Testis (tissue), 3 donors: Measurements from ENCODE around the gene NUF2. TPM values are rescaled to one million over a fixed set of nuclear protein-coding genes. Genes with fewer than 3 reads are reported as not detected.

Source experiments
- DNase-seq: peaks from one replicate; pipeline ENCODE4 v3.0.0-alpha.2; 2019
- H3K27ac ChIP-seq, 2 donors: fragments of 200-600 bp; sonication (generic); one replicate each; pipeline ENCODE4 v1.5.1; 2019
- H3K27me3 ChIP-seq: fragments of 200-600 bp; sonication (generic); one replicate; pipeline ENCODE4 v1.5.1; 2019
- H3K36me3 ChIP-seq: fragments of 200-600 bp; sonication (generic); one replicate; pipeline ENCODE4 v1.5.1; 2017; ENCODE audit warnings: low read depth; ENCODE audit errors: missing control alignments
- H3K4me1 ChIP-seq: fragments of 200-600 bp; sonication (generic); one replicate; pipeline ENCODE4 v1.5.1; 2019
- H3K4me3 ChIP-seq, 2 donors: fragments of 200-600 bp; sonication (generic); one replicate each; pipeline ENCODE4 v1.5.1; 2017 to 2019
- H3K9me3 ChIP-seq: fragments of 200-600 bp; sonication (generic); one replicate; pipeline ENCODE4 v1.5.1; 2017
- CTCF ChIP-seq, 3 experiments: fragments of 450-650 bp in 2 of 3; fragments of 200-600 bp in 1 of 3; sonication (generic) in 1 of 3; IDR thresholded peaks; one replicate each; pipeline ENCODE4 v1.5.1; 2016 to 2019; ENCODE audit warnings: antibody characterized with exemption in 3 of 3, mild to moderate bottlenecking in 2 of 3, moderate library complexity in 1 of 3
- POLR2A ChIP-seq: fragments of 450-650 bp; IDR thresholded peaks from one replicate; pipeline ENCODE4 v1.6.1; 2017; ENCODE audit warnings: antibody characterized with exemption, mild to moderate bottlenecking, moderate library complexity
- WGBS, 2 donors: methylation state at CpG; one replicate each; pipeline ENCODE4 v1.1.5; 2018; 5-methylcytosine and 5-hydroxymethylcytosine counted together
- intact Hi-C: fragments of 100-400 bp; cut with DNase I; formaldehyde crosslinking; loops from one replicate; pipeline ENCODE4 v1.15.1; 2023; ENCODE audit warnings: low total_unique reads
- polyA plus RNA-seq: library from polyadenylated mRNA; stranded (reverse); fragments of 350-450 nt; fragmentation: Illumina TruSeq; extraction: RNeasy Lipid Tissue Mini Kit (QIAGEN cat#74804); gene quantifications from one replicate; pipeline ENCODE4 v1.2.3, GENCODE V29; 2014; ENCODE audit warnings: low read depth, low replicate concordance; ENCODE audit not compliant: insufficient read depth
- total RNA-seq, 2 donors: library from RNA; depleted of rRNA; stranded (reverse); fragments of >200 nt; gene quantifications; one replicate each; pipeline ENCODE4 v1.2.3, GENCODE V29; 2016

NUF2 gene
- total and polyA plus RNA-seq, 3 donors from 2014 or later, result 21.3 to 32.3 (median 24.8) TPM

DNA sequence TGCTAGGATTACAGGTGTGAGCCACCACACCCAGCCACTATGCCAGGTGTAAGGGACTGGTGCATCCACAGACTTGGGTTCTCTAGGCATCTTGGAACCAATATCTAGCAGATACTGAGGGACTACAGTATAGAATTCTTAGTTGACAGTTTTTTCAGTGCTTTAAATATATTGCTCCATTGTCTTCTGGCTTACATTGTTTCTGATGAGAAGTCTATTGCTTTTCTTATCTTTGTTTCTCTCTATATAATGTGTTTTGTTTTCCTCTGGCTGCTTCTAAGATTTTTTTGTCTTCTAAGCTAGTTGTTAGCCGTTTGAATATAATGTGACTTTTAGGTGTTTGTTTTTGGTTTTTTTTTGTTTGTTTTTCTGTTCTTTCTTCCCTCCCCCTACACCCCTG lies 13.5 kb downstream of the NUF2 start:
- TF ChIP-seq CTCF (IDR thresholded peaks at IDR 0.05) (no peak), POLR2A (no peak)
- Histone ChIP-seq H3K4me3 (no peak overlapping the region), H3K36me3 (no peaks in the 10 kb centered on the region), H3K27ac (no peak overlapping the region), H3K4me1 (no peaks in the 10 kb centered on the region), H3K27me3 (no peaks in the 10 kb centered on the region), H3K9me3 (no peaks in the 10 kb centered on the region)
- WGBS, 2 donors, result 92 to 95% methylated on average over 1 of the region's 1 CpG
- intact Hi-C loops, result no loop called here
- DNase-seq, result no peak

- no peak for DNase-seq
Observed at GRCh38 chr1:163337631-163338030, 15.9 kb downstream of the NUF2 start.

DNA sequence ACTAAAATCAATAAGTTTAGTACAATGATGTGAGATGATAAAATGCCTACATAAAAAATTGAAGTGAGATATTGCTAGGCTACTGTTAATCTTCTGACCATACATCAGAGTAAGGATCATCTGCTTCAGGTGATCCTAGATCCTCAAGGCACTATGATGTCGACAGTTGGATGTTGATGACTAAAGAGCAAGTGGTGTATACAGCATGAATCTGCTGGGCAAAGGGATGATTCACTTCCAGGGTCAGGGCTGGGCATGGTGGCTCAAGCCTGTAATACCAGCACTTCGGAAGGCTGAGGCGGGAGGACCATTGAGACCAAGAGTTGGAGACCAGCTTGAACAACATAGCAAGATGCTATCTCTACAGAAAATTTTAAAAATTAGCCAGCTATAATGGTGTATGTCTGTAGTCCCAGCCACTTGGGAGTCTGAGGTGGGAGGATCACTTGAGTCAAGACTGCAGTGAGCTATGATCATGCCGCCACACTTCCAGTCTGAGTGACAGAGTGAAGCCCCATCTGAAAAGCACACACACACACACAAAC lies 24.6 kb downstream of the NUF2 start:
- no peak for TF ChIP-seq CTCF (IDR thresholded peaks at IDR 0.05)
- TF ChIP-seq POLR2A, result no peak
- Histone ChIP-seq H3K27me3 (no peaks in the 10 kb centered on the region), H3K9me3 (no peaks in the 10 kb centered on the region), H3K27ac (no peak overlapping the region), H3K4me3 (no peak overlapping the region), H3K4me1 (no peaks in the 10 kb centered on the region), H3K36me3 (no peaks in the 10 kb centered on the region)
- WGBS, 2 donors, result 79 to 97% methylated on average over 4 of the region's 4 CpGs
- intact Hi-C loops, result no loop called here
- no peak for DNase-seq

More at GRCh38 chr1:163337631-163338030, 15.9 kb downstream of the NUF2 start:
- no peaks in the 10 kb centered on the region for H3K4me1 ChIP-seq
- TF ChIP-seq POLR2A (no peak), CTCF (IDR thresholded peaks at IDR 0.05) (no peak)
- no peaks in the 10 kb centered on the region for H3K27me3 ChIP-seq
- 95 to 100% methylated on average over 1 of the region's 1 CpG for WGBS, 2 donors
- no peak overlapping the region for H3K4me3 ChIP-seq
- no peaks in the 10 kb centered on the region for H3K36me3 ChIP-seq
- H3K9me3 ChIP-seq, result no peaks in the 10 kb centered on the region
- intact Hi-C loops, result no loop called here
- no peak overlapping the region for H3K27ac ChIP-seq

- intact Hi-C loops, result no loop called here
- H3K27ac ChIP-seq, result no peak overlapping the region
- H3K4me3 ChIP-seq, result no peak overlapping the region
- 93 to 97% methylated on average over 2 of the region's 2 CpGs for WGBS, 2 donors
- H3K36me3 ChIP-seq, result no peaks in the 10 kb centered on the region
- TF ChIP-seq CTCF (IDR thresholded peaks at IDR 0.05) (no peak), POLR2A (no peak)
- no peaks in the 10 kb centered on the region for H3K9me3 ChIP-seq
- no peaks in the 10 kb centered on the region for H3K4me1 ChIP-seq
- DNase-seq, result no peak
- no peaks in the 10 kb centered on the region for H3K27me3 ChIP-seq
Observed at GRCh38 chr1:163347106-163347505, 25.4 kb downstream of the NUF2 start.

DNA sequence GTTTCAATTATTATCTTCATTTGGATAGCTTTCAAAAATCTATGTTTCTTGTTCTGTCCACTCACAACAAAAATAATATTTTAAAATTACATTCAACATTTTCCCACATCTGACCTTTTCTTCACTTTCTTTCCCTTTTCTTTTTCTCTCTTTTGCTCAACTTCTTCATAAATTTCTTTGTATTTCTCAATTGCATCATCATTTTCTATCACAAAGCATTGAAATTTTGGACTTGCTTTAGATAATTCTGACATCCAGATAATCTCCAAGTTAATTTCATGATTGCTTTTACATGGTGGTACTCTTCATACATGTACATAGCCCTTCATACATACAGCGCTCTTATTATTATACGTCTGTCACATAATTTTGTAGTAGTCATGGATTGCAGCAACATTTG lies 30.2 kb downstream of the NUF2 start:
- no peaks in the 10 kb centered on the region for H3K27me3 ChIP-seq
- H3K27ac ChIP-seq, result no peak overlapping the region
- WGBS, 2 donors, result 92 to 96% methylated on average over 2 of the region's 2 CpGs
- no peak overlapping the region for H3K4me3 ChIP-seq
- H3K4me1 ChIP-seq, result no peaks in the 10 kb centered on the region
- no peak for TF ChIP-seq POLR2A
- no peak for TF ChIP-seq CTCF (IDR thresholded peaks at IDR 0.05)
- no peak for DNase-seq
- intact Hi-C loops, result no loop called here
- no peaks in the 10 kb centered on the region for H3K9me3 ChIP-seq
- H3K36me3 ChIP-seq, result no peaks in the 10 kb centered on the region
